Sigmoid colon (tissue), 4 donors: ENCODE measurements around the gene ZNF407.
A peak's percentile ranks its signal among the peaks of the same experiment; 100 is the strongest.

Experiments
- CTCF ChIP-seq, 4 experiments: fragments of 450-650 bp in 3 of 4; fragments of 200-600 bp in 1 of 4; IDR thresholded peaks; one replicate each; pipeline ENCODE4 v1.5.1; 2016 to 2019; ENCODE audit warnings: antibody characterized with exemption in 4 of 4, mild to moderate bottlenecking in 3 of 4, moderate library complexity in 2 of 4
- EP300 ChIP-seq, 4 donors: sonication (generic); formaldehyde crosslinking; IDR thresholded peaks; one replicate each; pipeline ENCODE4 v1.6.1; 2017; ENCODE audit warnings: antibody characterized with exemption in 4 of 4
- POLR2A ChIP-seq, 2 donors: fragments of 450-650 bp; IDR thresholded peaks; one replicate each; pipeline ENCODE4 v1.6.1; 2016; ENCODE audit warnings: antibody characterized with exemption in 2 of 2, mild to moderate bottlenecking in 2 of 2, moderate library complexity in 2 of 2
- POLR2AphosphoS5 ChIP-seq, 4 donors: sonication (generic); formaldehyde crosslinking; IDR thresholded peaks; one replicate each; pipeline ENCODE4 v1.6.1; 2017; ENCODE audit warnings: antibody characterized with exemption in 4 of 4

- TF ChIP-seq EP300 (IDR thresholded peaks at IDR 0.05) (no peak), CTCF (IDR thresholded peaks at IDR 0.05) (peak in 2 of 4 experiments; percentile 9 to 16), POLR2A (IDR thresholded peaks at IDR 0.05) (no peak), POLR2AphosphoS5 (IDR thresholded peaks at IDR 0.05) (no peak)
Measured at GRCh38 chr18:75041586-75041985, 443.9 kb downstream of the ZNF407 start.
